ENCODE measurements around the gene PRKAR1B.

- no peak for TF ChIP-seq CTCF (IDR thresholded peaks at IDR 0.05)
- TF ChIP-seq POLR2A (IDR thresholded peaks at IDR 0.05) = no peak
- no peak for TF ChIP-seq EP300 (IDR thresholded peaks at IDR 0.05)
Observed at GRCh38 chr7:745431-746154, 18.5 kb upstream of the PRKAR1B start.
